SK-N-SH treated with all-trans-retinoic acid at 6 μM for 48 hours (cell line): ENCODE measurements around the gene CHRD.

Experiments
- ATAC-seq: fragments of 200-7000 bp; cut with Tn5 transposase; 3 replicates; pipeline ENCODE4 v1.9.1; 2020; ENCODE audit warnings: mild to moderate bottlenecking, moderate library complexity
- ARNTL ChIP-seq: fragments of 450-650 bp; formaldehyde crosslinking; IDR thresholded peaks from 2 replicates; pipeline ENCODE4 v1.5.0; 2020; ENCODE audit warnings: low read depth, mild to moderate bottlenecking, moderate library complexity, borderline replicate concordance
- BACH2 ChIP-seq: fragments of 250-450 bp; sonication (Bioruptor Pico); IDR thresholded peaks from 2 replicates; pipeline ENCODE4 v1.9.0; 2021; ENCODE audit warnings: mild to moderate bottlenecking, borderline replicate concordance
- CSDC2 ChIP-seq: fragments of 250-450 bp; sonication (Bioruptor Pico); IDR thresholded peaks from 2 replicates; pipeline ENCODE4 v1.5.0; 2020; ENCODE audit warnings: mild to moderate bottlenecking, moderate library complexity
- CSRNP3 ChIP-seq: fragments of 250-450 bp; sonication (Bioruptor Pico); IDR thresholded peaks from 2 replicates; pipeline ENCODE4 v1.5.1; 2021; ENCODE audit warnings: mild to moderate bottlenecking, moderate library complexity
- ESRRG ChIP-seq: fragments of 250-450 bp; sonication (Bioruptor Pico); IDR thresholded peaks from 2 replicates; pipeline ENCODE4 v1.6.1; 2021; ENCODE audit warnings: mild to moderate bottlenecking
- GLIS3 ChIP-seq: fragments of 250-450 bp; sonication (Bioruptor Pico); IDR thresholded peaks from 2 replicates; pipeline ENCODE4 v1.5.0; 2020; ENCODE audit warnings: mild to moderate bottlenecking, moderate library complexity
- ISL1 ChIP-seq: fragments of 250-450 bp; sonication (Bioruptor Pico); IDR thresholded peaks from 2 replicates; pipeline ENCODE4 v2.1.2; 2022; ENCODE audit warnings: mild to moderate bottlenecking, moderate library complexity
- OSR1 ChIP-seq: fragments of 250-450 bp; sonication (Bioruptor Pico); IDR thresholded peaks from 2 replicates; pipeline ENCODE4 v1.8.0; 2022; ENCODE audit warnings: moderate library complexity, mild to moderate bottlenecking, inconsistent platforms
- PATZ1 ChIP-seq: fragments of 250-450 bp; sonication (Bioruptor Pico); IDR thresholded peaks from 2 replicates; pipeline ENCODE4 v1.8.0; 2020; ENCODE audit warnings: mild to moderate bottlenecking, moderate library complexity, borderline replicate concordance
- POU6F1 ChIP-seq: fragments of 250-450 bp; sonication (Bioruptor Pico); IDR thresholded peaks from 2 replicates; pipeline ENCODE4 v1.8.0; 2021; ENCODE audit warnings: low read depth, mild to moderate bottlenecking, moderate library complexity, borderline replicate concordance
- PPARA ChIP-seq: fragments of 250-450 bp; sonication (Bioruptor Pico); IDR thresholded peaks from 2 replicates; pipeline ENCODE4 v1.5.0; 2020; ENCODE audit warnings: mild to moderate bottlenecking, borderline replicate concordance
- RARB ChIP-seq: fragments of 250-450 bp; sonication (Bioruptor Pico); IDR thresholded peaks from 2 replicates; pipeline ENCODE4 v1.8.0; 2021; ENCODE audit warnings: mild to moderate bottlenecking, moderate library complexity
- TOX ChIP-seq: fragments of 250-450 bp; sonication (Bioruptor Pico); IDR thresholded peaks from 2 replicates; pipeline ENCODE4 v1.8.0; 2021; ENCODE audit warnings: mild to moderate bottlenecking, moderate library complexity, borderline replicate concordance
- TSHZ2 ChIP-seq: fragments of 250-450 bp; sonication (Bioruptor Pico); IDR thresholded peaks from 2 replicates; pipeline ENCODE4 v1.5.0; 2020; ENCODE audit warnings: mild to moderate bottlenecking, moderate library complexity
- ZFP3 ChIP-seq: fragments of 250-450 bp; sonication (Bioruptor Pico); IDR thresholded peaks from 2 replicates; pipeline ENCODE4 v1.5.0; 2020; ENCODE audit warnings: mild to moderate bottlenecking, moderate library complexity
- ZFP30 ChIP-seq: fragments of 450-650 bp; formaldehyde crosslinking; IDR thresholded peaks from 2 replicates; pipeline ENCODE4 v1.5.0; 2022; ENCODE audit warnings: mild to moderate bottlenecking, moderate library complexity
- ZNF565 ChIP-seq: fragments of 450-650 bp; formaldehyde crosslinking; conservative IDR thresholded peaks from 2 replicates; pipeline ENCODE4 v1.5.0; 2020; ENCODE audit warnings: low read depth, mild to moderate bottlenecking, moderate library complexity
- ZNF70 ChIP-seq: fragments of 450-650 bp; formaldehyde crosslinking; IDR thresholded peaks from 2 replicates; pipeline ENCODE4 v1.5.0; 2020; ENCODE audit warnings: mild to moderate bottlenecking, moderate library complexity
- ZNF8 ChIP-seq: fragments of 450-650 bp; formaldehyde crosslinking; IDR thresholded peaks from 2 replicates; pipeline ENCODE4 v1.5.0; 2020; ENCODE audit warnings: mild to moderate bottlenecking, moderate library complexity
- TF ChIP-seq, protein P1 (sequence below): fragments of 250-450 bp; sonication (Bioruptor Pico); IDR thresholded peaks from 2 replicates; pipeline ENCODE4 v1.5.1; 2020; ENCODE audit warnings: low read depth, mild to moderate bottlenecking, moderate library complexity

Gene CHRD

GRCh38 chr3:184347321-184348056 is 32.4 kb upstream of the CHRD start:
- no peak for TF ChIP-seq ARNTL (CRISPR knock-in tag)
- no peak for TF ChIP-seq ESRRG
- TF ChIP-seq ZFP30: no peak
- no peak for TF ChIP-seq PPARA (CRISPR knock-in tag)
- no peak for ATAC-seq

DNA sequence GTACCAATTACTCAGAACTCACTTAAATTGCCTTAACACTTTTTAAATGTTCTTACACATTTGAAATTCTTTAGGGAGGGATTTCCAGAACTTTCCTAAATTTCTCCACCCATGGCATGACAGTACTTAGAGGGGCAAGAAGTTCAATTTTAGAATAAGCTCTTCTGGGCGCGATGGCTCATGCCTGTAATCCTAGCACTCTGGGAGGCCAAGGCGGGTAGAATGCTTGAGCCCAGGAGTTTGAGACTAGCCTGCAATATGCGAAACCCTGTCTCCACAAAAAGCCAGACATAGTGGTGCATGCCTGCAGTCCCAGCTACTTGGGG is 31.8 kb upstream of the CHRD start:
- no peak for ATAC-seq
- TF ChIP-seq OSR1 (no peak), ZNF70 (CRISPR knock-in tag) (no peak), ZFP30 (no peak), RARB (CRISPR knock-in tag) (no peak), CSRNP3 (no peak), ZNF8 (CRISPR knock-in tag) (no peak), TOX (CRISPR knock-in tag) (no peak), GLIS3 (CRISPR knock-in tag) (no peak), ARNTL (CRISPR knock-in tag) (no peak), ESRRG (no peak), POU6F1 (CRISPR knock-in tag) (no peak), ZFP3 (CRISPR knock-in tag) (no peak), BACH2 (CRISPR knock-in tag) (no peak), CSDC2 (CRISPR knock-in tag) (no peak), ZNF565 (CRISPR knock-in tag) (no peak), TSHZ2 (no peak)
- TF ChIP-seq, protein P1, sequence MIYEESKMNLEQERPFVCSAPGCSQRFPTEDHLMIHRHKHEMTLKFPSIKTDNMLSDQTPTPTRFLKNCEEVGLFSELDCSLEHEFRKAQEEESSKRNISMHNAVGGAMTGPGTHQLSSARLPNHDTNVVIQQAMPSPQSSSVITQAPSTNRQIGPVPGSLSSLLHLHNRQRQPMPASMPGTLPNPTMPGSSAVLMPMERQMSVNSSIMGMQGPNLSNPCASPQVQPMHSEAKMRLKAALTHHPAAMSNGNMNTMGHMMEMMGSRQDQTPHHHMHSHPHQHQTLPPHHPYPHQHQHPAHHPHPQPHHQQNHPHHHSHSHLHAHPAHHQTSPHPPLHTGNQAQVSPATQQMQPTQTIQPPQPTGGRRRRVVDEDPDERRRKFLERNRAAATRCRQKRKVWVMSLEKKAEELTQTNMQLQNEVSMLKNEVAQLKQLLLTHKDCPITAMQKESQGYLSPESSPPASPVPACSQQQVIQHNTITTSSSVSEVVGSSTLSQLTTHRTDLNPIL (CRISPR knock-in tag): no peak

DNA sequence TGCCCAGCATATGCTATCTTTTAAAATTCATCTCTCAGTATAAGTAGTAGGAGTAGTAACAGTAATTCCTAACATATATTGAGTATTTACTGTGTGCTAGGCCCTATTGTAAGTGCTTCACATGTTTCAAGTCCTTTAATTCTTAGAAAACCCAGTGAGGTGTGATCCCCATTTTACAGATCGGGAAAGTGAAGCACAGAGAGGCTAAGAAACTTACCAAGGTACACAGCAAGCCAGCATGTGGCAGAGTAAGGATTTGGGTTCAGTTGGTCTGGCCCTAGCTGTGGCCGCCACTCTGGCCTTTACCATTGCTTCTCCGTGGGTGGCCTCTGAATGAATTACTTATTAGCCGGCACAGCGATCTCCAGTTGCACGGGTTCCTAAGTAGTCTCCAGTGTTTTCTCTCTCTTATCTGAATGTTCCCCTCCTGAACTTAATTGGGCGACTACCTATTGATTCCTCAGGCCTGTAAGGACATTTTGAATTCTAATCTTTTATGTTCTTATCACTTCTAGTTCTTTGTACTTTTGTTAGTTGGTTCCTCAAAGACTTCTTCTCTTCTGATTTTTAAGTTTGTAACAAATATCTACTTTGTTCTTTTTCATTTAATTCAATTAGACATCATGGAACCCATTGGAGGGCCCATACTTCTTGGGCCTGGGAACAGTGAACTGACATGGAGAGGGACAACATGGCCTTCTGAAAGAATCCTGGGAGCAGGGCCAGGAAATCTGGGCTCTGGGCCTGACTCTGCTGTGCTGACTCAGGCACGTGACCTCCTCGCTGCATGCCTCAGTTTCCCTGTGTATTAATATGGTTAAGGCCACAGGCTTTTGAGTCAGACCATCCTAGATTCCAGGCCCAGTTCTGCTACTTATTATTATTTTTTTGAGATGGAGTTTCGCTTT is 30.0 kb upstream of the CHRD start:
- no peak for ATAC-seq
- TF ChIP-seq, protein P1 (CRISPR knock-in tag): no peak
- no peak for TF ChIP-seq TSHZ2
- TF ChIP-seq RARB (CRISPR knock-in tag): no peak
- no peak for TF ChIP-seq ESRRG
- no peak for TF ChIP-seq ZNF8 (CRISPR knock-in tag)
- TF ChIP-seq ISL1 (CRISPR knock-in tag): no peak
- TF ChIP-seq ZFP3 (CRISPR knock-in tag): no peak
- no peak for TF ChIP-seq OSR1
- no peak for TF ChIP-seq CSDC2 (CRISPR knock-in tag)
- no peak for TF ChIP-seq POU6F1 (CRISPR knock-in tag)
- no peak for TF ChIP-seq ZNF70 (CRISPR knock-in tag)
- no peak for TF ChIP-seq PATZ1 (CRISPR knock-in tag)
